ENCODE data around the gene VILL.
A peak's percentile ranks its signal among the peaks of the same experiment; 100 is the strongest.
"Not testable (repeated sequence)": the region's sequence is repeated elsewhere in the genome, so short reads cannot be mapped to it uniquely, and the experiment has no call there.

The VILL gene

GRCh38 chr3:37963635-37964034 is 27.0 kb upstream of the VILL start:
- DNase-seq (ENCODE audit: low read depth) = no peak

GRCh38 chr3:37964146-37964545 is 26.4 kb upstream of the VILL start:
- no peak for DNase-seq (ENCODE audit: low read depth)

- no peak for DNase-seq (ENCODE audit: low read depth)
Measured at GRCh38 chr3:37964716-37965115, 25.9 kb upstream of the VILL start.

GRCh38 chr3:37967260-37967881 is 23.2 kb upstream of the VILL start:
- DNase-seq (ENCODE audit: low read depth) = peak; percentile 28

- DNase-seq (ENCODE audit: low read depth) = no peak
Measured at GRCh38 chr3:37968199-37968598, 22.4 kb upstream of the VILL start.

- no peak for DNase-seq (ENCODE audit: low read depth)
Measured at GRCh38 chr3:37968813-37969595, 21.6 kb upstream of the VILL start.

- DNase-seq (ENCODE audit: low read depth) = no peak
Measured at GRCh38 chr3:37969596-37970100, 20.9 kb upstream of the VILL start.

GRCh38 chr3:37970802-37971201 is 19.8 kb upstream of the VILL start:
- DNase-seq (ENCODE audit: low read depth) = no peak

- DNase-seq (ENCODE audit: low read depth) = no peak
Measured at GRCh38 chr3:37971467-37971866, 19.1 kb upstream of the VILL start.

GRCh38 chr3:37972056-37972455 is 18.5 kb upstream of the VILL start:
- not testable (repeated sequence) for DNase-seq (ENCODE audit: low read depth)

GRCh38 chr3:37973246-37974054 is 17.1 kb upstream of the VILL start:
- DNase-seq (ENCODE audit: low read depth) = no peak

GRCh38 chr3:37974121-37975083 is 16.2 kb upstream of the VILL start:
- DNase-seq (ENCODE audit: low read depth) = peak; percentile 63

- DNase-seq (ENCODE audit: low read depth) = no peak
Measured at GRCh38 chr3:37979541-37980461, 10.8 kb upstream of the VILL start.

- no peak for DNase-seq (ENCODE audit: low read depth)
Measured at GRCh38 chr3:37980462-37981347, 9.9 kb upstream of the VILL start.

GRCh38 chr3:37981348-37981664 is 9.3 kb upstream of the VILL start:
- no peak for DNase-seq (ENCODE audit: low read depth)

- no peak for DNase-seq (ENCODE audit: low read depth)
Measured at GRCh38 chr3:37982331-37982730, 8.3 kb upstream of the VILL start.

- DNase-seq (ENCODE audit: low read depth) = no peak
Measured at GRCh38 chr3:37984051-37984450, 6.5 kb upstream of the VILL start.

- no peak for DNase-seq (ENCODE audit: low read depth)
Measured at GRCh38 chr3:37984596-37984995, 6.0 kb upstream of the VILL start.

GRCh38 chr3:37985637-37986320 is 4.8 kb upstream of the VILL start:
- no peak for DNase-seq (ENCODE audit: low read depth)

Data from stimulated activated CD8-positive, alpha-beta memory T cell treated with anti-CD3 and anti-CD28 coated beads, Interleukin-12 subunit alpha, Interleukin-12 subunit beta, amount 100 ng/mL, for 1 hour (primary cell).